GM19395 (cell line): ENCODE results near the gene ST8SIA4.

ENCODE experiments used
- ATAC-seq: cut with Tn5 transposase; IDR thresholded peaks from one replicate; pipeline ENCODE4 v1.9.1; 2021; ENCODE audit warnings: mild to moderate bottlenecking, moderate library complexity; ENCODE audit not compliant: unreplicated experiment

Gene ST8SIA4

GRCh38 chr5:100832252-100833230, 70.5 kb downstream of the ST8SIA4 start:
- no peak for ATAC-seq

- ATAC-seq: no peak
Observed at GRCh38 chr5:100828898-100829356, 74.2 kb downstream of the ST8SIA4 start.

GRCh38 chr5:100828071-100828897, 74.8 kb downstream of the ST8SIA4 start:
- peak; percentile 84 for ATAC-seq

DNA sequence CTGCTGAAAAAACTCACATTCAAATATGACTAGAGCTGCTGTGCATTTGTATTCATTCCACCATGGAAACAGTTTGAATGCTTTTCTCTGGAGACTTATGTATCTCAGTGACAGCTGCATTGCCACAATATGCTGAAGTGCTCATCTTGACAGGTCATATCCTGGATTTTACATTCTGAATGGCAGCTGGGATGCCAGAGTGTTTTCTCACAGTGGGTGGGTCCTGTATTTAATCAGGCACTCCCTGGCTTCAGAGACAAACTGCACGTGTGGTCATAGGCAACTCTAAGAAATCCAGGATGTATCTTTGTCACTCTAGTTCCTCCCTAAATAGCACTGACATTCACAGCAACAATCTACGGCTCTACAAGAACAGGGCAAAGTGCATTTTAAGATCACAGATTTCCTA, 75.6 kb downstream of the ST8SIA4 start:
- ATAC-seq: peak; percentile 30

DNA sequence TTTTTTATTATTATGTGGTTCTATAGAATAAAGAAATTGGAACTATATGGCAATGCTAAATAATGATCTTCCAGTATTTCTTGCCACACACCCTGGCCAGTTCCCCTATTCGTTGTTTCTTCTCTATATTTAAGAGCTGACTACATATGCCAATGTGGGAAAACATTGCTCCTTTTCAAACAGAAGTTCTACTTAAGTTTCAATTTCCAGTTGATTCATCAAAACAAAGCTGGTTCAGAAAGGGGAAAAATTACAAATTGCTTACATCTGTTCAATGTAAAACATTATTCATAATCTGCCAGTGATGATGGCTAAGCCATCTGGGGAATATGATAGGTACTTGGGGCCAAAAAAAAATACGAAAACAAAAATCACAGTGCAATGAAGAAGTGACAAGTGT, 76.9 kb downstream of the ST8SIA4 start:
- peak; percentile 25 for ATAC-seq

DNA sequence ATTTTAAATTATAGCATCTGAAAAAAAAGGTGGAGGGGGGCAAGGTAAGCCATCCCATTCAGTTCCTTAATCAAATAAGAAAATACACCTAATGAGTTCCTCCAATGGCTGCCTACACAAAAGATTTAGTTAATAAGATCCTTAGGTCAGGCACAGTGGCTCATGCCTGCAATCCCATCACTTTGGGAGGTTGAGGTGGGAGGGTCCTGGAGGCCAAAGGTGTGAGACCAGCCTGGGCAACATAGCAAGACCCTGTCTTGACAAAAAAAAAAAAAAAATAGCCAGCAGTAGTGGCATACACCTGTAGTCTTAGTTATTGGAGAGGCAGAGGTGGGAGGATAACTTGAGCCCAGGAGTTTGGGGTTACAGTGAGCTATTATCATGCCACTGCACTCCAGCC, 78.4 kb downstream of the ST8SIA4 start:
- no peak for ATAC-seq

- no peak for ATAC-seq
Observed at GRCh38 chr5:100823812-100824211, 79.3 kb downstream of the ST8SIA4 start.

- ATAC-seq: no peak
Observed at GRCh38 chr5:100821751-100822150, 81.3 kb downstream of the ST8SIA4 start.

DNA sequence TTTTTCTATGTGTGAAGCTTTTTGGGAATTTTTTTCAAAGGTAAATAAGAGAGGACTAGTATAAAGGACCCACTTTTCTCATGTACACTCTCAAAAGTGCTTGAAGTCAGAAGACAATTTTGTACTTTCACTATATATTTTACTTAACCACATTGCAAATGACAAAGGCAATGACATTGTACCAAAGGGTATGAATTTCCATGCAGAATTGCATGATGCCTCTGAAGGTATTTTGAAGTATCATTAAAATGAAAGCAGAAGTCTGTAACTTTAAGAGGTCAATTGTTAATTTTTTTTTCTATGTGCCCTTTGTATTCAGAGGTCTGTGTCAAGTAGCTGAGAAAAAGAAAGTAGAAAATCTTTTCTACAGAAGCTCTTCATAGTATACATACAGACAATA, 84.7 kb downstream of the ST8SIA4 start:
- ATAC-seq: no peak

DNA sequence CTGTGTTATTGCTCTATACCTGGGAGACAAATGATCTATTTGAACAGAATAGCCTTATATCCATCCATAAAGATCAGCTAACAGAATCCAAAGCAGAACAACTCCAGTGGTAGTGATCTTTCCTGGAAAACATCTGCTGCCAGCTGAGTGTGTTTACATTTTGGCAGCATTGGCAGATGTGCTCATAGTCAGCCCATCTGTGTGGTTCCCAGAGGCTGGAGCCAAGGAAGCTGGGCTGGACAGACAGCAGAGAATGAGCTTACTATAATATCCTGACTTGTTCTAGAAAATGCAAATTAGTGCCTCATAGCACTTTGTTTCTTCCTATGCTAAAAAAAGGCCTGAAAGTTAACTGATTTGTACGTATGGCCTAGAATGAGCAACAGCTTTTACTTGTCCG, 99.7 kb downstream of the ST8SIA4 start:
- no peak for ATAC-seq

DNA sequence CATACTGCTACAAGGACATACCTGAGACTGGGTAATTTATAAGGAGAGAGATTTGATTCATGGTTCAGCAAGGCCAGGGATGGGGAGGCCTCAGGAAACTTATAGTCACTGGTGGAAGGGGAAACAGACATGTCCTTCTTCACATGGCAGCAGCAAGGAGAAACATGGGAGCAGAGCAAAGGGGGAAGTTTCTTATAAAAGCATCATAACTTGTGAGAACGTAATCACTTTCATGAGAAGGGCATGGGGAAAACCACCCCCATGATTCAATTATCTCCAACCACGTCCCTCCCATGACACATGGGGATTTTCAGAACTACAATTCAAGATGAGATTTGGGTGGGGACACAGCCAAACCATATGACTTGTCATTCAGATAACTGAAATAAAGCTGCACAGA, 100.9 kb downstream of the ST8SIA4 start:
- no peak for ATAC-seq

DNA sequence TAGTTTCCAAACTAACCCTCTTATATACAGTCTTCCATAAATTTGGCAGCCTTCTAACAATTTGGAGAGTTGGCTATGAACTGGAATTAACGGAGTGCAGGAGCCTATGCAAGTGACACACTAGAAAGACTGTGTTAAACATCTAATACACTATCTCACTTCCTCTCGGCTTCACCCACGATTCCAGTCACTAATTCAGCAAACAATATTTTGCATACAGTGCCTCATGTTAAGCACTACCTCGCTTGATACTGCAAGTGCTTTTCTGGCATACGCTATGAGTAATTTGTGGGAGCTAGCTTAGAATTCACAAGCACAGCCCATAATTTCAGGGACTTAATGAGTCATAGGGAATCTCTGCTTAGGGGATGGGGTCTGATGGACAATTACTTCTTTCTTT, 102.5 kb downstream of the ST8SIA4 start:
- peak; percentile 73 for ATAC-seq

DNA sequence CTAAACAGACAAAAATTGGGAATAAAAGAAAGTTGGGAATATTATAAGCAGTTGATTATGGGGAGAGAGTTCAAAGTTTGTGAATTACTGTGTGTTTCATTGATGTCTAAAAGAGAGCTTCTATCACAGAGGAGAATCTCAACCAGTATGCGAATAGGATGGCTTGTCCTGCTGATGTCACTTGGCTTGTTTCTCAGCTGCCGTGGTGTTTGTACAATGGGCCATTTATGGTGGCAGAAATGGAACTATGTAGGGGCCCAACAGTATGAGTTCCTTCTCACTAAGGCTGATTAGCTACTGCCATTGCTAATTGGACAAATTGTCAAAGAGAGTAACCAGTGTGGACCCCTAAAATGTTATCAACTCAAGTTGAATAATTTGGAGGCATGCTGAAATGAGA, 103.9 kb downstream of the ST8SIA4 start:
- ATAC-seq: no peak

DNA sequence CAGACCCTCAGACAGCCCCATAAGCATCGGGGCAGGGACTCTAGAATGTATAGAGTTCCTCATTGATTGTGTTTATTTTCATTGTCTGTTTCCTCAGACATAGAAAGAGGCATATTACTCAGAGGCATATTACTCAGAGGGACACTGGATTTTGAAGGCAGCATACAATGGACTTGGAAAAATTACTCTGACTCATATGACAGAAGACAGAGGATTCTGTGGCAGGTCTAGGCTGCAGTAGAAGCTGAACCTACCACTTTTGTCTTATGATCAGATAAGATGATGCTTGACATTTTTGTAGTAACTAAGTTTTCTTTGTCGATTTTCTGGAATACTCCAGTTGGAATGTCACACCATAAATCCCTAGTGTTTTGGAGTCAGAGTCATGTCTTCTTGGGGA, 105.2 kb downstream of the ST8SIA4 start:
- no peak for ATAC-seq

DNA sequence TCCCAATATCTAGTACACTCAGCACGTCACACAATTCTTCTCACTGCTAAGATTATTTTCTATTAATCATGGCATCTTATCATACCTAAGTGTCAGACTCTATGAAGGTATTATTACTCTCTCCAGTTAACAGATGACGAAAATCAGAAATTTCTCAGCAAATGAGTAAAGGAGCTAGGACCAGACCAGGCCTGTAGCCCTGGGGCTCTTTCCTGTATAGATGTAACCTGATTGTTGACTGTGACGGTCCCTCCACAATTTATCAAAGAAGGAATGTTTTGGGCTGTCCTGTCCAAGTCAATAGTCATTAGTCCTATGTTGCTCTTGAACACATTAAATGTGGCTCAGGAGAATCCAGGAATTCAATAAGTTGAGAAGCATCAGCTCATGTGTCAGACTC, 106.2 kb downstream of the ST8SIA4 start:
- ATAC-seq: no peak

DNA sequence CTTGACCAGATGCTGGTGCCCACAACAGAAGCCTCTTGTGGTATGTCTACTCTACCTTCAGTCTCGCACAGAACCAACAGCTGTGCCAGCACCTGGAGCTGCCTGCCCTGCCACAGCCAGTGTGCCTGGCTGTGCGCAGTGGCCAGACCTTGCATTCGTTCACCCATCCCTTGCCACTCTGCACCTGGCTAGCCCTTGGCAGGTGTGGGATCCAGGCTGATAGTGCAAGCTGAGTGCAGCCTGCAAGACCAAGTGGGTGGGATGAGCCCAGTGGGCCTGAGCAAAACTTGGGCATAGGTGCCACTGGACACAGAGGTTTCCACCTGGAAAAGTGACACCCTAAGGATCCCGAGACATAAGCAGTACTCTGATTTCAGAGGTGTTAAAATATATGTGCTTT, 108.2 kb downstream of the ST8SIA4 start:
- ATAC-seq: no peak

GRCh38 chr5:100794218-100794617, 108.9 kb downstream of the ST8SIA4 start:
- ATAC-seq: no peak

DNA sequence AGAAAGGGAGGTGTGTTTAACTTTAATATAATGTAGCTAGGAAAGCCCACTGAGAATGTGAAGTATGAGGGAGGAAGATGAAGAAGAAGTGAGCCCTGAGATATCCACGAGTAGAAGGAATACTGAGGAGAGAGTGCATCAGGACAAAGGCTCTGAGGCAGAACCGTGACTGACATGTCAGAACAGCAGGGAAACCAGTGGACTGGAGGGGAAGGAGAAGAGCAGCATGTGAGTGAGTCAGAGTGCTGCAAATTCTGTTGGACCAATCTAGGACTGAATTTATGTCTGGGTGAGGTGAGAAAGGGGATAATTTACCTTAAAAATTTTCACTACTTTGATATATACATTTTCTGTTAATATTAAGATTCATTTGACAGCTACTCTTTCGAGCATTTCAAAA, 110.3 kb downstream of the ST8SIA4 start:
- ATAC-seq: no peak

DNA sequence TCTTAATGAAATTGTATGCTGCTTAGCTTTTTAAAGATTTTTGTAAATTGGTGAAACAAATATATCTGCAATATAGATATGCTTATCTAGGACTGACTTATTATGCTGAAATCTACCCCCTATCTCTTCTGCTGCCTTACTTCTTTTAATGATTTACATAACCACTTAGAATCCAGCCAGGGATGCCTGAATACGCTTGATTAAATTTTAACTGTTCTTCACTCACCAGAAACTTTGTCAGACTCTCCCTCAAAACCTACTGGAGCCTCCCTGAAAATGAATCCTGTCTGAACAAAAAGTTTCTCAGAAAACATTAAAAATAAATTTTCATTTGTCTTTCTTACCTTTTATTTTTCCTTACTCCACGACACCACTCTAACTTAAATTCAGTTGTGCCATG, 111.7 kb downstream of the ST8SIA4 start:
- ATAC-seq: no peak

DNA sequence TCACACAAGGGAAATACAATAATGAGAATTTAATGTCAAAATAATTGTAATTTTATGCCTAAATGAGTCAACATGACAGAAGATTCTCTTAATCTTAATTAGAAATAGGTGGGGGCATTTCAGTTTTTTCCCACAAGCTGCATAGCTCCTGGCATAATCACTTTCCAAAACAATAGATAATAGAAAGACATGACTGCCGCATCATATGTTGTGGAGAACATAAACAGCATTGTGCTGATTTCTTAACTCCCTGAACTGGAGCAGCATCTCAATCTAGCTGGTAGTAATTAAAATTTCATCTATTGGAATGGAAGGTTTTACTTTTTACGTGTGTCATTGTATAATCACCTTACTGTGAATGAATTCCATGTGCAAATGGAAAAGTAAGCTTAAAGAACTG, 112.1 kb downstream of the ST8SIA4 start:
- no peak for ATAC-seq

- peak; percentile 36 for ATAC-seq
Observed at GRCh38 chr5:100790170-100790665, 112.9 kb downstream of the ST8SIA4 start.

DNA sequence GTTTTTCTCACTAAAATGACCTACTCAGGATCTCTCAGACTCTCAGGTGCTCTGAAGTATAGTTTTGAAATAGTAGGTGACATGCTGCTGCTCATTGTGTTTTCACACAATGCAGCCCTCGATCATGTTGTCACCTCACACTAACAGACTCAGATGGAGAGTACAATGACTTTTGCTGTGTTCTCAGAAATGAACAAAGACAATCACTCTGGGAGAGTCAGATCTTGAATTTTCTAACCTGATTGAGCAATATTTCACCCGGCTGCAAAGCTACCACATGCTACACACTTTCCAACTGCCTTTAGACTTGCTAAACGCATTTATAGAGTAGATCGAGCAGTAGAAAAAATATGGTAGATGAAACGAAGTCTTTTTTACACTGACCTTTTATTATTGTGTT, 113.4 kb downstream of the ST8SIA4 start:
- ATAC-seq: no peak
